HEK293 (cell line): ENCODE data around the gene MMP25.

Experiments used
- CTCF ChIA-PET: fragments of 350-600 bp; formaldehyde crosslinking; extraction: SDS; loops from one replicate; lab custom pipeline; 2021; ENCODE audit warnings: antibody characterized with exemption; lab: Yijun Ruan, JAX
- POLR2A ChIA-PET: fragments of 300-600 bp; formaldehyde crosslinking; extraction: SDS; loops from one replicate; lab custom pipeline; 2020; ENCODE audit warnings: antibody characterized with exemption, inconsistent platforms; lab: Yijun Ruan, JAX
- H3K27ac ChIP-seq: fragments of 200-500 bp; sonication (Bioruptor generic); 2 replicates; pipeline ENCODE4 v1.5.1; 2014; ENCODE audit warnings: low read depth, low read length, control low read depth, inconsistent platforms; ENCODE audit errors: extremely low read depth
- H3K36me3 ChIP-seq, 2 experiments: fragments of 200-500 bp in 1 of 2; sonication (Bioruptor generic) in 1 of 2; 1 replicate in 1 of 2; 2 replicates in 1 of 2; pipeline ENCODE4 v1.5.1; 2014 to 2017; ENCODE audit warnings: inconsistent platforms in 2 of 2, low read length in 2 of 2; ENCODE audit not compliant: control insufficient read depth in 2 of 2, insufficient read depth in 1 of 2
- H3K4me1 ChIP-seq: fragments of 200-500 bp; sonication (Bioruptor generic); 2 replicates; pipeline ENCODE4 v1.5.1; 2014; ENCODE audit warnings: mild to moderate bottlenecking, low read length, inconsistent platforms; ENCODE audit not compliant: control insufficient read depth, insufficient read depth
- H3K4me3 ChIP-seq: 2 replicates; pipeline ENCODE4 v1.5.1; 2011; ENCODE audit warnings: low read depth, mild to moderate bottlenecking, control low read depth, low read length, moderate library complexity
- H3K9me3 ChIP-seq: fragments of 200-500 bp; sonication (Bioruptor generic); 2 replicates; pipeline ENCODE4 v1.5.1; 2014; ENCODE audit warnings: low read depth, low read length, inconsistent platforms; ENCODE audit not compliant: control insufficient read depth, insufficient read depth
- GLI2 ChIP-seq: fragments of 450-650 bp; formaldehyde crosslinking; IDR thresholded peaks from 2 replicates; pipeline ENCODE4; 2017; ENCODE audit warnings: missing biosample characterization, missing genetic modification characterization, low read depth, borderline replicate concordance
- HOXA7 ChIP-seq: sonication (generic); formaldehyde crosslinking; IDR thresholded peaks from 2 replicates; pipeline ENCODE4 v1.8.1; 2022; ENCODE audit warnings: missing genetic modification reagents, borderline replicate concordance
- OSR2 ChIP-seq: fragments of 450-650 bp; formaldehyde crosslinking; IDR thresholded peaks from 2 replicates; pipeline ENCODE4 v1.5.1; 2016; ENCODE audit warnings: missing biosample characterization, missing genetic modification characterization
- SCRT1 ChIP-seq: fragments of 450-650 bp; formaldehyde crosslinking; IDR thresholded peaks from 2 replicates; pipeline ENCODE4 v1.5.1; 2016; ENCODE audit warnings: missing biosample characterization, missing genetic modification characterization, borderline replicate concordance
- ZBTB17 ChIP-seq: fragments of 450-650 bp; formaldehyde crosslinking; IDR thresholded peaks from 2 replicates; pipeline ENCODE4 v1.5.1; 2016; ENCODE audit warnings: missing biosample characterization, missing genetic modification characterization
- ZIC2 ChIP-seq: fragments of 450-650 bp; formaldehyde crosslinking; IDR thresholded peaks from 2 replicates; pipeline ENCODE4 v1.5.1; 2016; ENCODE audit warnings: missing biosample characterization, missing genetic modification characterization
- ZNF132 ChIP-seq: fragments of 450-650 bp; formaldehyde crosslinking; IDR thresholded peaks from 2 replicates; pipeline ENCODE4 v1.5.1; 2017; ENCODE audit warnings: missing biosample characterization, missing genetic modification characterization, borderline replicate concordance
- ZNF138 ChIP-seq: fragments of 450-650 bp; formaldehyde crosslinking; IDR thresholded peaks from 2 replicates; pipeline ENCODE4 v1.5.1; 2016; ENCODE audit warnings: missing biosample characterization, missing genetic modification characterization, borderline replicate concordance
- ZNF433 ChIP-seq: fragments of 450-650 bp; formaldehyde crosslinking; IDR thresholded peaks from 2 replicates; pipeline ENCODE4 v1.5.1; 2016; ENCODE audit warnings: missing biosample characterization, missing genetic modification characterization, low read depth
- ZNF529 ChIP-seq: fragments of 450-650 bp; formaldehyde crosslinking; IDR thresholded peaks from 2 replicates; pipeline ENCODE4 v1.5.1; 2017; ENCODE audit warnings: missing genetic modification characterization, missing biosample characterization; ENCODE audit not compliant: insufficient replicate concordance
- ZNF558 ChIP-seq: fragments of 450-650 bp; formaldehyde crosslinking; IDR thresholded peaks from 2 replicates; pipeline ENCODE4 v1.5.1; 2016; ENCODE audit warnings: missing biosample characterization, missing genetic modification characterization
- ZNF658 ChIP-seq: fragments of 450-650 bp; formaldehyde crosslinking; IDR thresholded peaks from 2 replicates; pipeline ENCODE4; 2016; ENCODE audit warnings: missing biosample characterization, missing genetic modification characterization
- ZNF830 ChIP-seq: fragments of 450-650 bp; IDR thresholded peaks from 2 replicates; pipeline ENCODE4 v1.5.0; 2018; ENCODE audit warnings: missing biosample characterization, missing genetic modification characterization, low read depth, mild to moderate bottlenecking, moderate library complexity
- TF ChIP-seq, protein P1 (sequence below): fragments of 450-650 bp; formaldehyde crosslinking; IDR thresholded peaks from 2 replicates; pipeline ENCODE4 v1.5.1; 2016; ENCODE audit warnings: missing biosample characterization, missing genetic modification characterization
- TF ChIP-seq, protein P2 (sequence below): fragments of 450-650 bp; formaldehyde crosslinking; IDR thresholded peaks from 2 replicates; pipeline ENCODE4 v1.5.1; 2016; ENCODE audit warnings: missing biosample characterization, missing genetic modification characterization, borderline replicate concordance

Gene MMP25

DNA sequence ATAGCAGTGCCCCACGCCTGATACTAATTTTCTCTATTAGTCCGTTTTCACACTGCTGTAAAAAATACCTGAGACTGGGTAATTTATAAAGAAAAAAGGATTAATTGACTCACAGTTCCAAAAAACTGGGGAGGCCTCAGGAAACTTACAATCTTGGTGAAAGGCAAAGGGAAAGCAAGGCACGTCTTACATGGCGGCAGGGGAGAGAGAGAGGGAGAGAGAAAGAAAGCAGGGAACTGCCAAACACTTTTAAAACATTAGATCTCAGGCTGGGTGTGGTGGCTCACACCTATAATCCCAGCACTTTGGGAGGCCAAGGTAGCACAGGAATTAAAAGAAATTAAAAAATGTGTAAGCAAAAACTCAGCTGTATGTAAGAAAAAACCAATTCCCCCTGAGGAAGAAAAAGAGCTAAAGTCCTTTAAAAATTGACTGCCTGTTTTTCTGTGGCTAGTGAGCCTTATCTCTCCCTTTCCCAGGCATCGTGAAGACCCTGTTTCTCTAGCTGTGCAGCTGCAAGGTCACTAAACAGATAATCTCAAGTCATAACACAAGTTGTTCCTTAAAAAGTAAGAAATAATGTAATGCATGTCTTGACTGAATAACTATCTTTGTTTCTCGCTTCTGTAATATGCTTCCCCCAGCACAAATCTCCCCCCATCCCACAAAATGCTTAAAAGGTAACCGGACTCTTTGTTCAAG, 38.8 kb downstream of the MMP25 start:
- ChIA-PET POLR2A (no interaction called here), CTCF (no interaction called here)
- H3K27ac ChIP-seq, result no peak overlapping the region
- H3K9me3 ChIP-seq, result no peaks in the 10 kb centered on the region
- no peak for TF ChIP-seq ZNF132
- TF ChIP-seq ZNF529 (tag by site-specific recombination), result no peak
- TF ChIP-seq ZBTB17 (tag by site-specific recombination), result no peak
- TF ChIP-seq GLI2 (tag by site-specific recombination), result no peak
- TF ChIP-seq, protein P1, sequence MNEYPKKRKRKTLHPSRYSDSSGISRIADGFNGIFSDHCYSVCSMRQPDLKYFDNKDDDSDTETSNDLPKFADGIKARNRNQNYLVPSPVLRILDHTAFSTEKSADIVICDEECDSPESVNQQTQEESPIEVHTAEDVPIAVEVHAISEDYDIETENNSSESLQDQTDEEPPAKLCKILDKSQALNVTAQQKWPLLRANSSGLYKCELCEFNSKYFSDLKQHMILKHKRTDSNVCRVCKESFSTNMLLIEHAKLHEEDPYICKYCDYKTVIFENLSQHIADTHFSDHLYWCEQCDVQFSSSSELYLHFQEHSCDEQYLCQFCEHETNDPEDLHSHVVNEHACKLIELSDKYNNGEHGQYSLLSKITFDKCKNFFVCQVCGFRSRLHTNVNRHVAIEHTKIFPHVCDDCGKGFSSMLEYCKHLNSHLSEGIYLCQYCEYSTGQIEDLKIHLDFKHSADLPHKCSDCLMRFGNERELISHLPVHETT (tag by site-specific recombination), result no peak
- no peak for TF ChIP-seq ZNF138
- no peak for TF ChIP-seq SCRT1
- H3K4me1 ChIP-seq, result no peaks in the 10 kb centered on the region
- no peak overlapping the region for H3K4me3 ChIP-seq
- H3K36me3 ChIP-seq, result no peaks in the 10 kb centered on the region

DNA sequence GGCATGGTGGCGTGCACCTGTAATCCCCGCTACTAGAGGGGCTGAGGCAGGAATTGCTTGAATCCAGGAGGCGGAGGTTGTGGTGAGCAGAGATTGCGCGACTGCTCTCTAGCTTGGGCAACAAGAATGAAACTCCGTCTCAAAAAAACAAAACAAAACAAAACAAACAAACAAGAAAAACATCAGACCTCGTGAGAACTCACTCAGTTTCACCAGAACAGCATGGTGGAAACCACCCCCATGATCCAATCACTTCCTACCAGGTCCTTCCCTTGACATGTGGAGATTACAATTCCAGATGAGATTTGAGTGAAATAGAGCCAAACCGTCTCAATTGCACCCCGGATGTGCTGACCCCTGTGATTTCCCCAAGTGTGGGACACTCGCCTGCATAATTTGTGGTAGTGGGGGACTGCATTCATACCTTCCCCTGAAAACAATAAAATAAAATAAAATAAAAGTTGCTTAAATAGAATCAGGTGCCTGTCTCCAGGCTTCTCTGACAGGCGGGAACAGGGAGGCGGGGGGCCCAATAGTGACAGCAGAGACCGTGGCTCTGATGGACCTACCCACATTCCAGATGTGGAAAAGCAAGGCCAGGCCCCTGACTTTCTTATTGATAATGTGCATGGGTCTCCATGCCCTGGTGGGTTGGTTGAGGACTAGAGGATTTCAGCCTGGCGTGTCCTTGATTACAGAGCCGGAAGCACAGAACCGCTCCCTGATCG, 39.7 kb downstream of the MMP25 start:
- no peak overlapping the region for H3K4me3 ChIP-seq
- H3K36me3 ChIP-seq, result no peaks in the 10 kb centered on the region
- H3K27ac ChIP-seq, result no peak overlapping the region
- POLR2A ChIA-PET, result no interaction called here
- H3K9me3 ChIP-seq, result no peaks in the 10 kb centered on the region
- no peaks in the 10 kb centered on the region for H3K4me1 ChIP-seq
- TF ChIP-seq GLI2 (tag by site-specific recombination) (no peak), ZNF558 (tag by site-specific recombination) (no peak), ZNF830 (no peak), OSR2 (no peak)
- TF ChIP-seq, protein P2, sequence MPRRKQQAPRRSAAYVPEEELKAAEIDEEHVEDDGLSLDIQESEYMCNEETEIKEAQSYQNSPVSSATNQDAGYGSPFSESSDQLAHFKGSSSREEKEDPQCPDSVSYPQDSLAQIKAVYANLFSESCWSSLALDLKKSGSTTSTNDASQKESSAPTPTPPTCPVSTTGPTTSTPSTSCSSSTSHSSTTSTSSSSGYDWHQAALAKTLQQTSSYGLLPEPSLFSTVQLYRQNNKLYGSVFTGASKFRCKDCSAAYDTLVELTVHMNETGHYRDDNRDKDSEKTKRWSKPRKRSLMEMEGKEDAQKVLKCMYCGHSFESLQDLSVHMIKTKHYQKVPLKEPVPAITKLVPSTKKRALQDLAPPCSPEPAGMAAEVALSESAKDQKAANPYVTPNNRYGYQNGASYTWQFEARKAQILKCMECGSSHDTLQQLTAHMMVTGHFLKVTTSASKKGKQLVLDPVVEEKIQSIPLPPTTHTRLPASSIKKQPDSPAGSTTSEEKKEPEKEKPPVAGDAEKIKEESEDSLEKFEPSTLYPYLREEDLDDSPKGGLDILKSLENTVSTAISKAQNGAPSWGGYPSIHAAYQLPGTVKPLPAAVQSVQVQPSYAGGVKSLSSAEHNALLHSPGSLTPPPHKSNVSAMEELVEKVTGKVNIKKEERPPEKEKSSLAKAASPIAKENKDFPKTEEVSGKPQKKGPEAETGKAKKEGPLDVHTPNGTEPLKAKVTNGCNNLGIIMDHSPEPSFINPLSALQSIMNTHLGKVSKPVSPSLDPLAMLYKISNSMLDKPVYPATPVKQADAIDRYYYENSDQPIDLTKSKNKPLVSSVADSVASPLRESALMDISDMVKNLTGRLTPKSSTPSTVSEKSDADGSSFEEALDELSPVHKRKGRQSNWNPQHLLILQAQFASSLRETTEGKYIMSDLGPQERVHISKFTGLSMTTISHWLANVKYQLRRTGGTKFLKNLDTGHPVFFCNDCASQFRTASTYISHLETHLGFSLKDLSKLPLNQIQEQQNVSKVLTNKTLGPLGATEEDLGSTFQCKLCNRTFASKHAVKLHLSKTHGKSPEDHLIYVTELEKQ (tag by site-specific recombination), result no peak
- CTCF ChIA-PET, result no interaction called here

DNA sequence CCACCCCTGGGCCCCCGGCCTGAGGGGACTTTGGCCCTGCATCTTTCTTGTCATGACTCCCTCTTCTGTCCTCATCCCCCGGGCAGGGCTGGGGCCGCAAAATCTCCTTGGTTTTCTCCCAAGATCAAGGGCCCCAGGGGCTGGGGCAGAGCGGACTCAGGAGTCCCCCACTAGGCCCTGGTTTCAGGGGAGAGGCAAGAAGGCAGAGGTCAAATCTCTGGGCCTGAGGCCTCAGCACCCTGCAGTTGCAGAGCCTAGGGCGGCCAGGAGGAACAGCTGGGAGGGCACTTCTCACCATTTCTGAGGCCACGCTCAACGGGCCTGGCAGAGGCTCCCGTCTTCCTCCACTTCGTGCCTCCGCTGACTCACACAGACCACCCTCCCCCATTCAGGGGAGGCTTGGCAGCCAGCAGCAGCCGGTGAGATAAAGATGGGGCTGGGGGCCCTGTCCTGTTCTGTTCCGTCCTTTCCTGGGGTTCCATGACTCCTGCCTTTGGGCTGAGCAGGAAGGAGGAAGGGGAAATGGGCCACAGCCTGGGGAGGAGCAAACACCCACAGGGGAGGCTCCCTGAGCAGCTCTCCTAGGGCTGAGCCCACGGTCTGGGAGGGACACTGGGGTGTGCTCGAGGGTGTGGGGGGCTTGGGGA, 40.4 kb downstream of the MMP25 start:
- Histone ChIP-seq H3K4me3 (no peak overlapping the region), H3K4me1 (no peaks in the 10 kb centered on the region)
- TF ChIP-seq GLI2 (tag by site-specific recombination) (no peak), ZNF658 (no peak), ZIC2 (tag by site-specific recombination) (no peak), HOXA7 (CRISPR knock-in tag) (no peak), ZNF433 (tag by site-specific recombination) (no peak)
- TF ChIP-seq, all 188 proteins: peak for 0
- H3K9me3 ChIP-seq, result no peaks in the 10 kb centered on the region
- H3K27ac ChIP-seq, result no peak overlapping the region
- ChIA-PET CTCF (interaction anchor here (0.7 to 1.4 kb wide), 6 partner anchors 8 to 974 kb away, joined by 3 to 5 read pairs (median 3); no protein-coding TSS in a partner anchor), POLR2A (no interaction called here)
- H3K36me3 ChIP-seq, result no peaks in the 10 kb centered on the region
